A673 (cell line): ENCODE measurements around the gene AMH.

Experiments
- CTCF ChIP-seq: fragments of 300-800, 200-600 bp; sonication (generic); conservative IDR thresholded peaks from 2 replicates; pipeline ENCODE4 v1.5.1; 2017; ENCODE audit warnings: low read depth, mild to moderate bottlenecking, antibody characterized with exemption, low read length, moderate library complexity, mixed read lengths
- EZH2 ChIP-seq: fragments of 200-600 bp; sonication (generic); IDR thresholded peaks from 2 replicates; pipeline ENCODE4 v1.6.1; 2017; ENCODE audit warnings: borderline replicate concordance, low read depth, mild to moderate bottlenecking, mixed read lengths, antibody characterized with exemption, low read length; ENCODE audit not compliant: poor library complexity, severe bottlenecking

DNA sequence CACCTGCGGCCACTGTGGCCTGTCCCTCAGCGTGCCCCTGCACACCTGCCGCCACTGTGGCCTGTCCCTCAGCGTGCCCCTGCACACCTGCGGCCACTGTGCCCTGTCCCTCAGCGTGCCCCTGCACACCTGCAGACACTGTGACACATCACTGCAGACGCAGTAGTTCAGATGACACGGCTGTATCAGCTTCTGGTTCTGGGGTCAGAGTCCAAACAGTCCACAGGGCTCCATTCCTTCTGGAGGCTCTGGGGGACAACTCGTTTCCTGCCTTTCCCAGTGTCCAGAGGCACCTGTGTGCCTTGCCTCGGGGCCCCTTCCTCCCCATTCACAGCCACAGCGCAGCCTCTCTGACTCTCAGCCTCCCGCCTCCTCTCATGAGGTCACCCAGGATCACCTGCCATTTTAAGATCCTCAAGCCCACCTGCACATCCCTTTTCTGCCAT lies 7.0 kb upstream of the AMH start:
- TF ChIP-seq CTCF (no peak), EZH2 (no peak)
